NT2/D1 (cell line): ENCODE results near the gene AHRR.

ENCODE experiments used
- YY1 ChIP-seq: IDR thresholded peaks from 2 replicates; pipeline ENCODE4 v1.6.1; 2011; ENCODE audit not compliant: insufficient read length, insufficient read depth
- ZNF274 ChIP-seq: IDR thresholded peaks from 2 replicates; pipeline ENCODE4 v1.6.1; 2011; ENCODE audit warnings: mild to moderate bottlenecking, low read depth, low read length

- no peak for TF ChIP-seq ZNF274
- no peak for TF ChIP-seq YY1
Observed at GRCh38 chr5:485946-486491, 164.5 kb downstream of the AHRR start.
